Measurements from ENCODE around the gene CLASP1. TPM values are rescaled to one million over a fixed set of nuclear protein-coding genes. Genes with fewer than 3 reads are reported as not detected.
"Not testable (repeated sequence)": the region's sequence is repeated elsewhere in the genome, so short reads cannot be mapped to it uniquely, and the experiment has no call there.

CLASP1 gene
- total RNA-seq, 1 donor from 2014 or later: 69.3 TPM

DNA sequence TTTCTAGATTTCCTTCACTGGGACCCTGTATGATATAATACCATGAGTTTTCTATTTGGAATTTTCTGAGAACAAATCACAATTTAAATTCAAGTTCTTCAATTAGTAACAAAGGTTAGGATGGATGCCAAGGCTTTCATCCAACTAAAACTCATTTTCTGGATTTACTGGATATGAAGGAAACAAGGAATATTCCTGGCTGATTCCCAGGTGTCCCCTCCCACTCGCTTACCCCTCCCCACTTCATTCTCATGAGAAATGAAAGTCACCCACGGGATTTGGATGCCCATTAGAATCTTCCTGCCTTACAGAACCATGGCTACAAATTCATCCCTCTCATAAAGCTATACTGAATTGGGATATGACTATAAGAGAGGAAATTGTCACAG, 78.6 kb downstream of the CLASP1 start:
- no peak for DNase-seq
- no peak overlapping the region for H3K27ac Mint-ChIP-seq
- peaks cover 13% of the 10 kb centered on the region for H3K4me1 Mint-ChIP-seq
- intact Hi-C loops (cut with micrococcal nuclease): no loop called here
- H3K4me3 Mint-ChIP-seq: no peak overlapping the region
- peaks cover 14% of the 10 kb centered on the region for H3K36me3 Mint-ChIP-seq (ENCODE audit: low read depth)
- no peaks in the 10 kb centered on the region for H3K9me3 Mint-ChIP-seq
- no peaks in the 10 kb centered on the region for H3K27me3 Mint-ChIP-seq

DNA sequence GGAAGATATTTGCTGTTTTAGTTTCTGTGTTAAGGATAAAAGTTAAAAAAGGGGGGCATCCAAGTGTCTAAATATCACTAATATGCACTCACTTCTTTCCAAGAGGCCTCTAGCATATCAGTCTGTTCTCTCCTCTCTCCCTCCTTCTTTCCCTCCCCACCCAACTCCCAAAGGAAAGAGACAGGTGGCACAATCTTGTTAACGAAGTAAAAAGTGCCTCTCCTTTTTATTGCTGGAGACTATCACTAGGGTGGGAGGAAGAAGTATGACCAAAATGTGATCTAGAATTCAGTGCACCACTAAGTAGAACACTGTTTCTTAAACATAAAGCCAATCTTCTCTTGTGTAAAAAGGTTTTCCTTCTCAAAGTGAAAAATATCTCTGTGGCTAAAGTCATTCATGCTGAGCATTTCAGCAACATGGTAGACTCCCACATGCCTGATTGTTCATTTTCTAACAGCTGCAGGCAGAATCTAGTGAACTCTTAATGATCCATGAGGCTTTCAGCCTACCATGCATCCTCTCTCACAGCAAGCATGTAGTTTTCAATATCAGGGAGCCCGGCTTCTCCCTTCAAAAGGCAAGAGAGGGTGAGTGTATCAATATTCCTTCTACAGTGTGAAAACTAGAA, 79.1 kb downstream of the CLASP1 start:
- DNase-seq: no peak
- Mint-ChIP-seq H3K4me3 (no peak overlapping the region), H3K9me3 (no peaks in the 10 kb centered on the region), H3K27me3 (no peaks in the 10 kb centered on the region), H3K27ac (no peak overlapping the region), H3K4me1 (peaks cover 15% of the 10 kb centered on the region), H3K36me3 (ENCODE audit: low read depth) (peaks cover 14% of the 10 kb centered on the region)
- intact Hi-C loops (cut with micrococcal nuclease): no loop called here

DNA sequence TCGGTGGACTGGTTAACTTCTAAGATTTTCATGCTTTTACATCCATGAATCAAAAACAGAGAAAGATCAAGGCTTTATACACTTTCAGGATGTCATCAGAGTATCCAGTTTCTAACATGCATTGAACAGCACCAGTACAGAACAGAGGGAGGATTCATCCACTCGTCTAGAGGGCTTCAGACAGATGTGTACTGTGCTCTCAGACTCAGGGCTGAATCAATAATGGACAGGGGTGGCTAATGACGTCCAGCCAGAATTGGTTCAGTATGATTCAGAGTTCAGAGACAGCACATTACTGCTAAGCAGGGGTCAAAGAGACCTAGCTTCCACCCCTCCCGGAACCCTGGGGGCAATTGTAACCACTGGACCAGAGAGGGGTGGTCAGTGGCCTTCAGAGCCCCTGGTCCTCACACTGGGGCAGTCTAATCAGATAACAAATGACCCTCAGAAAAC, 81.3 kb downstream of the CLASP1 start:
- peaks cover 19% of the 10 kb centered on the region for H3K36me3 Mint-ChIP-seq (ENCODE audit: low read depth)
- H3K27me3 Mint-ChIP-seq: no peaks in the 10 kb centered on the region
- no peak overlapping the region for H3K4me3 Mint-ChIP-seq
- no peak overlapping the region for H3K27ac Mint-ChIP-seq
- H3K4me1 Mint-ChIP-seq: peaks cover 21% of the 10 kb centered on the region
- no peaks in the 10 kb centered on the region for H3K9me3 Mint-ChIP-seq
- no peak for DNase-seq
- intact Hi-C loops (cut with micrococcal nuclease): no loop called here

DNA sequence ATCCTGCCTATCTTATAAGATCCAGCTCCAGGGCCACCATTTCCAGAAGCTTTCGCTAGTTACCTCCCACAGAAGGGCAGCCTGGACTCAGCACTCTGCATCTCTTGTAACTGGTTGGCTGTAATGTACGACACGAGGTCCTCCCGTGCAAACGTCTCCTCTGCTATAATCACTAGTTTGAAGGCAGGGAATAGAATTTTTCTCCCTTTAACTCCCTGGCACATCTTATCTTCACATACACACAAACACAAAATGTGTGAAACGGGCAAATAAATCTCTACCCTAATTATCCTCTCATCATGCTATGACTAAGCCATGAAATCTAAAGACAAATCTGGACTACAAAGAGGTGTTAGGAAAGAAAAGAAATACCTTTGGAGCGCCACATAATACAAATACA, 81.8 kb downstream of the CLASP1 start:
- no peak for DNase-seq
- intact Hi-C loops (cut with micrococcal nuclease): no loop called here
- Mint-ChIP-seq H3K4me1 (peaks cover 24% of the 10 kb centered on the region), H3K36me3 (ENCODE audit: low read depth) (peaks cover 19% of the 10 kb centered on the region), H3K9me3 (no peaks in the 10 kb centered on the region), H3K27me3 (no peaks in the 10 kb centered on the region), H3K27ac (no peak overlapping the region), H3K4me3 (no peak overlapping the region)

DNA sequence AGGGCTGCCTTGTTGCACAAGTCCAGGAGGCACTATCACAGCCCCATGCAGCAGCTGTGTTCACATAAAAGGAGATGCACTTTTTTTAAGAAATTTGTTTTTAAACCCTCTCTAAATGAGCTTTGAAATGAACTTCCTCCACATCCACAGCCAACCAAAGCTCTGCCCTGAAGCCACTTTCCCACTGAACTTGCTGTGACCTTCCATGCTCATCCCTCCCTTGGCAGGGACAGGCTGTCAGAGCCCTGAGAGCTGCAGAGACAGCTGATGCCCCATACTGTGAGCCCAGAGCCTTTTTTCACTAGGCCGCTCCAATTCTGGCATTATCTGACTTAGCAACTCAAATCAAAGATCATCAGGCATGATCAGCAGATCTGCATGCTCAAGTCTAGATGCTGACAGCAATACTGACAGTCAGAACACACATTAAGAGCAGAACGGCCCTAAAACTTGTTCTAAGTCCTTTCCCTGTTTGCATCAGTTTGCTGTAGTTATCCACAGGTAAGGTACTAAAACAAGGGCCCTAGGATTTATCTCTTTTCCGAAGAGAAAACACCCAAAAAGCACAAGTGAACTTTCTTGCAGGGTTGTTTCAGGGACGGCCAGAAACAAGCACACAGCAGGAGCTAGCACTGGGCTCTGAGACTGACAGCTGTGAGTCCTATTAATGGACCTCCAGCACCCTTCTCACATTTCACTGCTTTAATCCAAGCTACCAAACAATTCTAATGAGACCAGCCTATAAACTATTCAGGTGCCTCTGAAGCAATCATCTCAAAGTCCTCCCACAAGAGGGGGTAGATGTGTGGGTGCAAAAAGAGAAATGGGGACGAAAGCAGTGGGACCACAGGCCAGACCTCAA, 83.6 kb downstream of the CLASP1 start:
- H3K4me1 Mint-ChIP-seq: peaks cover 35% of the 10 kb centered on the region
- intact Hi-C loops (cut with micrococcal nuclease): no loop called here

DNA sequence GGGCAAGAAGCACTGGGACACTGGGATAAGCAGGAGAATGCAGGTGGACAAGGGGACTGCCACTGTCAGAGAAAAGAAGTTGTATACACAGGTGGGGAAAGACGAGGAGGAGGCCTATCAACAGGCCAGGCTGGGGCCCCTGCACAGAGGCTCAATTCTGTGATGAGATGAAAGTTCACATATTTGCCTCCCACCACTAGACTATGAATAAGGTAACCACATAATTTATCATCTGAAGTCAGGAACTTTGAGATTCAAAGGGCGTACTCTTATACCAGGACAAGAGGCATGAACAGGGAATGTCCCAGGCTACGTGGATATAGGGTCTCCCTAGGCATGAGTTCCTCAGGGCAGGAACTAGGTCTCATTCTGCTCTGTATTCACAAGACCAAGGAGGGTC, 84.4 kb downstream of the CLASP1 start:
- intact Hi-C loops (cut with micrococcal nuclease): no loop called here
- Mint-ChIP-seq H3K9me3 (no peaks in the 10 kb centered on the region), H3K4me3 (no peak overlapping the region), H3K36me3 (ENCODE audit: low read depth) (peaks cover 13% of the 10 kb centered on the region), H3K27ac (no peak overlapping the region), H3K27me3 (no peaks in the 10 kb centered on the region), H3K4me1 (peaks cover 35% of the 10 kb centered on the region)
- no peak for DNase-seq

More for the DNA sequence above, 83.6 kb downstream of the CLASP1 start:
- no peaks in the 10 kb centered on the region for H3K9me3 Mint-ChIP-seq
- DNase-seq: no peak
- no peak overlapping the region for H3K4me3 Mint-ChIP-seq
- no peak overlapping the region for H3K27ac Mint-ChIP-seq
- no peaks in the 10 kb centered on the region for H3K27me3 Mint-ChIP-seq
- H3K36me3 Mint-ChIP-seq (ENCODE audit: low read depth): peaks cover 17% of the 10 kb centered on the region

DNA sequence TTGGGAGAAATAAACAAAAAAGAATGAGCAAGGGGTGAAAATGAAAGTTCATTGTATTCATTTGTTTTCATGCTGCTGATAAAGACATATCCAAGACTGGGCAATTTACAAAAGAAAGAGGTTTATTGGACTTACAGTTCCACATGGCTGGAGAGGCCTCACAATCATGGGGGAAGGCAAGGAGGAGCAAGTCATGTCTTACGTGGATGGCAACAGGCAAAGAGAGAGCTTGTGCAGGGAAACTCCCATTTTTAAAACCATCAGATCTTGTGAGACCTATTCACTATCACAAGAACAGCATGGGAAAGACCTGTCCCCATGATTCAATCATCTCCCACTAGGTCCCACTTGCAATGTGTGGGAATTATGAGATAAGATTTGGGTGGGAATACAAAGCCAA, 85.5 kb downstream of the CLASP1 start:
- H3K27ac Mint-ChIP-seq; intact Hi-C loops (cut with micrococcal nuclease); H3K4me3 Mint-ChIP-seq; H3K9me3 Mint-ChIP-seq; H3K27me3 Mint-ChIP-seq; DNase-seq: not testable (repeated sequence)
- peaks cover 10% of the 10 kb centered on the region for H3K36me3 Mint-ChIP-seq (ENCODE audit: low read depth)
- H3K4me1 Mint-ChIP-seq: peaks cover 35% of the 10 kb centered on the region

DNA sequence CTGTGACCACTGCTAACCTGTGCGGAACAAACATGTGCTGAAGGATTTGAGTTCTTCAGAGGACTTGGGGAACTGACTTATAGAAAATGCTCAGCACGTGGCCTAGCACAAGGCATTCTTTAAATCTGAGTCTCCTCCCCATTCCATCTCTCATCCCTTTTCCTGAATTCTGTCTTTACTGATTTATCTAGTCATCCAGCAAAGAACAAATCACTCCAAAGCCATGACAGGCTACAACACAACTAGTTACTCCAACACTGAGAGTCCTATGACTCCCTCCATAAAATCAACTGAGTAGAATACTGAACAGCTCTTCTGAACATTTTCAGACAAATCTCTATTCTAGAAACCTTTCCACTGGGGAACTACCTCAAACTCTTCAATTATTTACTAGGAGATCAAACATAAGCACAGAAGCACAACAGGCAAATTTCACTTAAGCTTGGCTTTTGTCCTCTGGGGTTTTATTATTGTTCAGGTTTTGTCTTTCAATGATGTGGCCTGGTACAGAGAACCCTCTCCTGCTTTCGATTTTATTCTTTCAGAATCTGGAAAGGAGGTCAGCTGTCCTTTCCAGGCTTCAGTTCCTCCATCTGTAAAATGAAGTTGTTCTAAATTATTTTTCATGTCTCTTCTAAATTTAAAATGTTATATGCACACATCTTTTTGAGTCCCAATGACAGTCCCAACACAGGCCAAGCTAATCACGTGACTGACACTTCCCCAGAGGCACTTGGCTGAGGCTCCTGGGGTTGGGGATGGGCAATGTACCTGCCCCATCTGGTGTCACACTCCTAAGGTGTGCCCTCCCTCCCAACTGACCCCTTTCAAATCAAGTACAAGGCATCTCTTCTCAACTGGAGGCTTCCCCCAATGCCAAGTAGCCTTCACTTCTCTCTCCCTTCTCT, 86.7 kb downstream of the CLASP1 start:
- H3K4me1 Mint-ChIP-seq: peaks cover 35% of the 10 kb centered on the region
- peaks cover 10% of the 10 kb centered on the region for H3K36me3 Mint-ChIP-seq (ENCODE audit: low read depth)
- no peak overlapping the region for H3K27ac Mint-ChIP-seq
- H3K9me3 Mint-ChIP-seq: no peaks in the 10 kb centered on the region
- no peak overlapping the region for H3K4me3 Mint-ChIP-seq
- no peaks in the 10 kb centered on the region for H3K27me3 Mint-ChIP-seq
- DNase-seq: no peak
- intact Hi-C loops (cut with micrococcal nuclease): no loop called here

DNA sequence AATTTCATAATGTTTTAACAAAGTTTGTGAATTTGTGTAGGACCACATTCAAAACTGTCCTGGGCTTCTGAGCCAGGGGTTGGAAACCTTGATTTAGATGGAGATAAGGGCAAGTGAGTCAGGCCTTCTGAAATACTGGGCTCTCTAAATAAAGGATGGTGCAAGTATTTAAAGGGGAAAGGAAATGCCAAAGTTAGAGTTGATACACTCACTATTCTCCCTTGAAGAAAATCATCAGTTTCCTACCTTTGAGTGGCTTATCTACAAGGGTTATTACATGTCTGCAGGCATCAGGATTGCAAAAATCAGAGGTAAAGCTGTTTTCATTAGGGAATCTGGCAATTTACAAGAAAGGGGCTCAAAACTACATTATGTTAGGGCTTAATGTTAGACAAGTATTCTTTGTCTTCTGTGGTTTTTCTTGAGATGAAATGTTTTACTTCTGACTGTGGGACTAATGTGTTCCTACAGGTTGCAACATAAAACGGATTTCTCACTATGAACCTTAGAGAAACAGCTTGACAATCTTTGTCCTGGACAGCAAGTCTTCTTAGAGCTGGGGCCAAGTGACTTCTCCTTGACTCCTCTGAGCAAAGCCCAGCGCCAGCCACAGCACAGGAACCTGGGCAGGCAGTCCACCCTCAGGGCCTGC, 87.5 kb downstream of the CLASP1 start:
- H3K36me3 Mint-ChIP-seq (ENCODE audit: low read depth): peaks cover 10% of the 10 kb centered on the region
- intact Hi-C loops (cut with micrococcal nuclease): no loop called here
- no peak for DNase-seq
- peak overlapping the region; percentile 19 for H3K27ac Mint-ChIP-seq
- no peaks in the 10 kb centered on the region for H3K9me3 Mint-ChIP-seq
- no peak overlapping the region for H3K4me3 Mint-ChIP-seq
- no peaks in the 10 kb centered on the region for H3K27me3 Mint-ChIP-seq
- peaks cover 29% of the 10 kb centered on the region for H3K4me1 Mint-ChIP-seq

DNA sequence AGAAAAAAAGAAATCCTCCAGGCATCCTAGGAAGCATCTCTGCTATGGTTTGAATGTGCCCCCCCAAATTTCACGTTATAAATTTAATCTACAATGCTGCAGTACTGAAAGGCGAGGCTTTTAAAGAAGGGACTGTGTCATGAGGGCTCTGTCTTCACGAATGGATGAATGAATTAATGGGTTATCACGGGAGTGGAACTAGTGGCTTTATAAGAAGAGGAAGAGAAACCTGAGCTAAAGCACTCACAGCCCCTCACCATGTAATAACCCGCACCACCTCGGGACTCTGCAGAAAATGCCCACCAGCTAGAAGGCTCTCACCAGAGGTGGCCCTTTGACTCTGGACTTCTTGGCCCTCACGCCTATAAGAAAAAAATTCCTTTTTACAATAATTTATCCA, 90.9 kb downstream of the CLASP1 start:
- DNase-seq: no peak
- peaks cover 3% of the 10 kb centered on the region for H3K36me3 Mint-ChIP-seq (ENCODE audit: low read depth)
- H3K4me3 Mint-ChIP-seq: no peak overlapping the region
- no peak overlapping the region for H3K27ac Mint-ChIP-seq
- H3K9me3 Mint-ChIP-seq: no peaks in the 10 kb centered on the region
- no peaks in the 10 kb centered on the region for H3K27me3 Mint-ChIP-seq
- intact Hi-C loops (cut with micrococcal nuclease): no loop called here
- peaks cover 23% of the 10 kb centered on the region for H3K4me1 Mint-ChIP-seq

DNA sequence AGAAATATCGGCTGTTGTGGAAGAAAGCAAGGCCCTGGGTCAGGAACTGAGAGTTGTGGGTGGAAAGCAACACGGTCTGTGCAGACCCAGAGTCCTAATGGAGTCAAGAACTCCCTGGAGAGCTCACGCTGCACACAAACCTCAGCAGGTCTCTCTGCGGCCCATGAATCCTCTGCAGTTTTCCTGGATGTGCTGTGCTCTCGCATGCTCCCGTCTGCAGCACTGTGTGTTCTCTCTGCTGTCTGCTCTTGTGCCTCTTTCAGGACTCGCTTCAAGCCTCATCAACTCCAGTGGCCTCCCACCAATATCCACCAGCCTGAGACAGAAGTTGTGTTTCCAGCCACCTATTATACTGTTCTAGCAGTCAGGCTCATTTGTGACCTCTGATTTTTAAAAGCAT, 94.3 kb downstream of the CLASP1 start:
- intact Hi-C loops (cut with micrococcal nuclease): no loop called here
- H3K9me3 Mint-ChIP-seq: peaks cover 15% of the 10 kb centered on the region

DNA sequence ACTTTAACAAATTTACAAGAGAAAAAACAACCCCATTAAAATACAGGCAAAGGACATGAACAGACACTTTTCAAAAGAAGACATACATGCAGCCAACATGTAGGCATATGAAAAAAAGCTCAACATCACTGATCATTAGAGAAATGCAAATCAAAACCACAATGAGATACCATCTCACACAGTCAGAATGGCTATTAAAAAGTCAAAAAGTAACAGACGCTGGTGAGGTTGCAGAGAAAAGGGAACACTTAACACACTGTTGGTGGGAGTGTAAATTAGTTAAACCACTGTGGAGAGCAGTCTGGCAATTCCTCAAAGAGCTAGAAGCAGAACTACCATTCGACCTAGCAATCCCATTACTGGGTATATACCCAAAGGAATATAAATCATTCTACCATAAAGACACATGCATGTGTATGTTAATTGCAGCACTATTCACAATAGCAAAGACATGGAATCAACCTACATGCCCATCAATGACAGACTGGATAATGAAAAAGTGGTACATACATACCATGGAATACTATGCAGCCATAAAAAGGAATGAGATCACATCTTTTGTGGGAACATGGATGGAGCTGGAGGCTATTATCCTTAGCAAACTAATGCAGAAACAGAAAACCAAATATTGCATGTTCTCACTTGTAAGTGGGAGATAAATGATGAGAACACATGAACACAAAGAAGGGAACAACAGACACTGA, 96.6 kb downstream of the CLASP1 start:
- intact Hi-C loops (cut with micrococcal nuclease); H3K4me3 Mint-ChIP-seq; H3K27me3 Mint-ChIP-seq; H3K27ac Mint-ChIP-seq; DNase-seq: not testable (repeated sequence)
- H3K9me3 Mint-ChIP-seq: peaks cover 21% of the 10 kb centered on the region
- peaks cover 31% of the 10 kb centered on the region for H3K4me1 Mint-ChIP-seq
- peaks cover 10% of the 10 kb centered on the region for H3K36me3 Mint-ChIP-seq (ENCODE audit: low read depth)

More for the DNA sequence above, 94.3 kb downstream of the CLASP1 start:
- no peaks in the 10 kb centered on the region for H3K27me3 Mint-ChIP-seq
- peaks cover 24% of the 10 kb centered on the region for H3K4me1 Mint-ChIP-seq
- H3K36me3 Mint-ChIP-seq (ENCODE audit: low read depth): peaks cover 6% of the 10 kb centered on the region
- no peak overlapping the region for H3K4me3 Mint-ChIP-seq
- no peak for DNase-seq
- H3K27ac Mint-ChIP-seq: no peak overlapping the region

DNA sequence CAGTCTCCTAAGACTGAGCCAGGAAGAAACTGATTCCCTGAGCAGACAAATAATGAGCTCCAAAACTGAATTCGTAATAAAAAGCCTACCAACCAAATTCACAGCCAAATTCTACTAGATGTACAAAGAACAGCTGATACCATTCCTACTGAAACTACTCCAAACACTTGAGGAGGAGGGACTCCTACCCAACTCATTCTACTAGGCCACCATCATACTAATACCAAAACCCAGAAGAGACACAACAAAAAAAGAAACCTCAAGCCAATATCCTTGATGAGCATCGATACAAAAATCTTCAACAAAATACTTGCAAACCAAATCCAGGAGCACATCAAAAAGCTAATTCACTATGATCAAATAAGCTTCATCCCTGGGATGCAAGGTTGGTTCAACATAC, 98.6 kb downstream of the CLASP1 start:
- Mint-ChIP-seq H3K4me3 (no peak overlapping the region), H3K36me3 (ENCODE audit: low read depth) (peaks cover 13% of the 10 kb centered on the region), H3K27me3 (no peaks in the 10 kb centered on the region), H3K4me1 (peaks cover 33% of the 10 kb centered on the region), H3K27ac (no peak overlapping the region), H3K9me3 (peaks cover 21% of the 10 kb centered on the region)
- no peak for DNase-seq
- intact Hi-C loops (cut with micrococcal nuclease): no loop called here
